WERI-Rb-1 (cell line): Measurements from ENCODE around the gene BCAS3.
A peak's percentile ranks its signal among the peaks of the same experiment; 100 is the strongest.

Experiments
- DNase-seq: peaks from one replicate; pipeline ENCODE4 v3.0.0-alpha.2; 2020
- H3K27ac ChIP-seq: fragments of 250-450 bp; sonication (Bioruptor Pico); 2 replicates; pipeline ENCODE4 v1.5.1; 2020; ENCODE audit warnings: mild to moderate bottlenecking, moderate library complexity
- H3K27me3 ChIP-seq: fragments of 250-450 bp; sonication (Bioruptor Pico); 2 replicates; pipeline ENCODE4 v1.5.1; 2021; ENCODE audit warnings: mild to moderate bottlenecking, low read depth, moderate library complexity; ENCODE audit not compliant: insufficient read depth, severe bottlenecking
- H3K36me3 ChIP-seq: fragments of 250-450 bp; sonication (Bioruptor Pico); 2 replicates; pipeline ENCODE4 v1.5.1; 2020; ENCODE audit warnings: mild to moderate bottlenecking, moderate library complexity
- H3K4me3 ChIP-seq: 2 replicates; pipeline ENCODE4 v1.5.1; 2011; ENCODE audit warnings: low read depth, mild to moderate bottlenecking, control low read depth, low read length
- H3K9me3 ChIP-seq: fragments of 250-450 bp; sonication (Bioruptor Pico); 2 replicates; pipeline ENCODE4 v1.5.1; 2021; ENCODE audit warnings: mild to moderate bottlenecking, moderate library complexity; ENCODE audit not compliant: severe bottlenecking
- TF ChIP-seq, protein P1 (sequence below): IDR thresholded peaks from 2 replicates; pipeline ENCODE4 v1.5.1; 2011; ENCODE audit warnings: low read depth, mild to moderate bottlenecking, control low read depth, inconsistent platforms, low read length

BCAS3 gene

DNA sequence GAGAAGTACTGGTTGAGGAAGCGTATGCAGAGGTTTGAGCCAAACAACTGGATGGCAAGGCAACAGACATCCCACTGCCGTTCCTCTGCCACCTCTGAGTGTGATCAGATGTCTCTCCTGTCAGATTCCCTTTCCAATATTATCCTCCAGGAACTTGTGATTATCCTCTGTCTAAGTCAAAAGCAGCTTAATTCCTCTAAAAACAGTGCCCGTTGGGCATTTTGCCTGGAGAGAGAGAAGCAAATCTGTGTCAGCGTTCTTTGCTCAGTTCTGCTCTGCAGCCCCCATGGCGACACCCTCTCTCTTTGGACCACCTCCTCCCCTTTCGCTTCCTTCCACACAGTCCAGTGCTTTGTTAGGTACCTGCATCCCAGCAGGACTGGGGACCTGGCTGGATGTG, 665.9 kb downstream of the BCAS3 start:
- Histone ChIP-seq H3K27me3 (no peaks in the 10 kb centered on the region), H3K27ac (no peak overlapping the region; the same call in 1 of the 2 replicates), H3K4me3 (no peak overlapping the region), H3K9me3 (no peaks in the 10 kb centered on the region), H3K36me3 (no peaks in the 10 kb centered on the region)
- no peak for DNase-seq
- TF ChIP-seq, protein P1, sequence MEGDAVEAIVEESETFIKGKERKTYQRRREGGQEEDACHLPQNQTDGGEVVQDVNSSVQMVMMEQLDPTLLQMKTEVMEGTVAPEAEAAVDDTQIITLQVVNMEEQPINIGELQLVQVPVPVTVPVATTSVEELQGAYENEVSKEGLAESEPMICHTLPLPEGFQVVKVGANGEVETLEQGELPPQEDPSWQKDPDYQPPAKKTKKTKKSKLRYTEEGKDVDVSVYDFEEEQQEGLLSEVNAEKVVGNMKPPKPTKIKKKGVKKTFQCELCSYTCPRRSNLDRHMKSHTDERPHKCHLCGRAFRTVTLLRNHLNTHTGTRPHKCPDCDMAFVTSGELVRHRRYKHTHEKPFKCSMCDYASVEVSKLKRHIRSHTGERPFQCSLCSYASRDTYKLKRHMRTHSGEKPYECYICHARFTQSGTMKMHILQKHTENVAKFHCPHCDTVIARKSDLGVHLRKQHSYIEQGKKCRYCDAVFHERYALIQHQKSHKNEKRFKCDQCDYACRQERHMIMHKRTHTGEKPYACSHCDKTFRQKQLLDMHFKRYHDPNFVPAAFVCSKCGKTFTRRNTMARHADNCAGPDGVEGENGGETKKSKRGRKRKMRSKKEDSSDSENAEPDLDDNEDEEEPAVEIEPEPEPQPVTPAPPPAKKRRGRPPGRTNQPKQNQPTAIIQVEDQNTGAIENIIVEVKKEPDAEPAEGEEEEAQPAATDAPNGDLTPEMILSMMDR = no peak

DNA sequence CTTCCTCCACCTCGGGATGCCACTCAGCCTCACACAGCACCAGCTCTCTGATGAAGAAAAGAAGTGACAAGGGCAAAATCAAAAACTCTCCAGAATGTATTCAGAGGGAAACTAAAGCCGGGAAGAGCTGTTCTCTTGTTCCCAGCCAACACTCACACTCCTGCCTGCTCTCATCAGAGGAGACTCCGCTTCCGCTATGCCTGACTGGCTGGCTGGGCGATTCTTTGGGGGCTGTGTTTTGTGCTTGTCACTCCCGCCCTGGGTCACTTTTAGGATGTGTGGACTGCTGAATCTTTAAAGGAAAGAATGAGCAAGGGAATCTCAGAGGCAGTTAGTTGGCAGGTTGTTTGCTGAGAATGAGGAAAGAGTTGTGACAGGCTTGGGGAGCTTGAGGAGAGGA, 667.4 kb downstream of the BCAS3 start:
- Histone ChIP-seq H3K4me3 (no peak overlapping the region), H3K9me3 (no peaks in the 10 kb centered on the region), H3K27me3 (no peaks in the 10 kb centered on the region), H3K27ac (no peak overlapping the region), H3K36me3 (no peaks in the 10 kb centered on the region)
- TF ChIP-seq, protein P1 = no peak
- DNase-seq = no peak

- TF ChIP-seq, protein P1 = no peak
- H3K36me3 ChIP-seq = no peaks in the 10 kb centered on the region
- H3K27ac ChIP-seq = no peak overlapping the region
- DNase-seq = no peak
- no peaks in the 10 kb centered on the region for H3K9me3 ChIP-seq
- H3K4me3 ChIP-seq = no peak overlapping the region
- no peaks in the 10 kb centered on the region for H3K27me3 ChIP-seq
Observed at GRCh38 chr17:61345825-61346666, 668.4 kb downstream of the BCAS3 start.

- Histone ChIP-seq H3K4me3 (no peak overlapping the region), H3K27ac (no peak overlapping the region), H3K9me3 (no peaks in the 10 kb centered on the region), H3K27me3 (no peaks in the 10 kb centered on the region), H3K36me3 (no peaks in the 10 kb centered on the region)
- DNase-seq = no peak
- TF ChIP-seq, protein P1 = peak; percentile 39
Observed at GRCh38 chr17:61349350-61349749, 671.7 kb downstream of the BCAS3 start.

- H3K27me3 ChIP-seq = no peaks in the 10 kb centered on the region
- no peak for DNase-seq
- no peaks in the 10 kb centered on the region for H3K36me3 ChIP-seq
- H3K9me3 ChIP-seq = no peaks in the 10 kb centered on the region
- H3K4me3 ChIP-seq = no peak overlapping the region
- TF ChIP-seq, protein P1 = no peak
- H3K27ac ChIP-seq = no peak overlapping the region
Observed at GRCh38 chr17:61351745-61352407, 674.2 kb downstream of the BCAS3 start.
